GM21367 (cell line): Measurements from ENCODE around the gene PTGFRN.

ENCODE experiments used
- ATAC-seq: cut with Tn5 transposase; IDR thresholded peaks from one replicate; pipeline ENCODE4 v1.9.1; 2021; ENCODE audit not compliant: unreplicated experiment

The PTGFRN gene

GRCh38 chr1:116940814-116941599, 31.3 kb downstream of the PTGFRN start:
- no peak for ATAC-seq

DNA sequence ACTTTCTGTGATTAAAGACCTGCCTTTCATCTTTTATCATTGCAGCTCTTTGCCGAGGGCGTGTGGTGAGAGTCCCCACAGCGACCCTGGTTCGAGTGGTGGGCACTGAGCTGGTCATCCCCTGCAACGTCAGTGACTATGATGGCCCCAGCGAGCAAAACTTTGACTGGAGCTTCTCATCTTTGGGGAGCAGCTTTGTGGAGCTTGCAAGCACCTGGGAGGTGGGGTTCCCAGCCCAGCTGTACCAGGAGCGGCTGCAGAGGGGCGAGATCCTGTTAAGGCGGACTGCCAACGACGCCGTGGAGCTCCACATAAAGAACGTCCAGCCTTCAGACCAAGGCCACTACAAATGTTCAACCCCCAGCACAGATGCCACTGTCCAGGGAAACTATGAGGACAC, 32.0 kb downstream of the PTGFRN start:
- ATAC-seq = no peak

GRCh38 chr1:116942344-116942743, 32.6 kb downstream of the PTGFRN start:
- ATAC-seq = no peak

GRCh38 chr1:116943438-116943837, 33.7 kb downstream of the PTGFRN start:
- ATAC-seq = no peak

- ATAC-seq = no peak
These were observed 34.9 kb downstream of the PTGFRN start for GRCh38 chr1:116944613-116945012.

DNA sequence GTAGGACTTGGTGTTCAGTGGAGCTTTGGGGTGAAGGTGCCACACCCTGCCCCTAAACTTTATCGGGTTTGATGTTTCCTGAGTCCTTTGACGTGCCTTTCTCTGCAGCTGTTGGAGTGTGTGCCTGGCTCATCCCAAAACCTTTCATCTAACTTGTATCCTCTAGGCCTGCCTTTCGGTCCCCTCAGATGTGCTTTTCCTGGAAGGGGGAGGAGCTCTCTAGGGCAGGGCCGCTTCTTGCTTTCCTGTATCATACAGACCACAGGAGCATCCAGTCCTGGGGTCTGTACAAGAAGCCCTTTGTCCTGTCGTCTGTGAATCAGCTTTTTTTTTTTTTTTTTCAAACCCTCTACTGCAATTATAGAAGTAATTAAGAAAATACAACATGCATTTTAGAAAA, 35.7 kb downstream of the PTGFRN start:
- ATAC-seq = no peak

GRCh38 chr1:116945996-116946395, 36.3 kb downstream of the PTGFRN start:
- no peak for ATAC-seq

- ATAC-seq = no peak
These were observed 37.6 kb downstream of the PTGFRN start for GRCh38 chr1:116947092-116947860.

- ATAC-seq = no peak
These were observed 38.3 kb downstream of the PTGFRN start for GRCh38 chr1:116948046-116948445.

GRCh38 chr1:116948642-116949041, 38.9 kb downstream of the PTGFRN start:
- ATAC-seq = no peak

DNA sequence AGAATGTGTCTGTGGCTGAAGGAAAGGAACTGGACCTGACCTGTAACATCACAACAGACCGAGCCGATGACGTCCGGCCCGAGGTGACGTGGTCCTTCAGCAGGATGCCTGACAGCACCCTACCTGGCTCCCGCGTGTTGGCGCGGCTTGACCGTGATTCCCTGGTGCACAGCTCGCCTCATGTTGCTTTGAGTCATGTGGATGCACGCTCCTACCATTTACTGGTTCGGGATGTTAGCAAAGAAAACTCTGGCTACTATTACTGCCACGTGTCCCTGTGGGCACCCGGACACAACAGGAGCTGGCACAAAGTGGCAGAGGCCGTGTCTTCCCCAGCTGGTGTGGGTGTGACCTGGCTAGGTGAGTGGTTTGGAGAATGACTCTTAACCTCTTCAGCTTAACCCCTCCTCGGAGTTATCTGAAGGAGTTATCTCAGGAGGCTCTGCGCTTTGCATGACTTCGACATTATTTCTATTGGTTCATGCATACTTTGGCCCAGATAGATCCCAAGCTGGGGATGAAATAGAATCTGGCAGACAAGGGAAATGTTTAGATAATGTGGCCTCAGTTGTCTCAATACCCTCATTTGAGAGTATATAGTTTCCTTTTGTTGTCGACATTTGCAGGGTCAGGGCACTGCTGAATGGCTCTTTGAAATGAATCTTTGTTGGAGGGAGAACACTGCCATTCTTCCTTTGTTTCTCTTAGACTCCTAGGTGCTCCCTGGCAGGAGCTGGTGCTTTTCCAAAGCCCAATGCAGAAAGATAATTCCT, 39.7 kb downstream of the PTGFRN start:
- ATAC-seq = no peak

DNA sequence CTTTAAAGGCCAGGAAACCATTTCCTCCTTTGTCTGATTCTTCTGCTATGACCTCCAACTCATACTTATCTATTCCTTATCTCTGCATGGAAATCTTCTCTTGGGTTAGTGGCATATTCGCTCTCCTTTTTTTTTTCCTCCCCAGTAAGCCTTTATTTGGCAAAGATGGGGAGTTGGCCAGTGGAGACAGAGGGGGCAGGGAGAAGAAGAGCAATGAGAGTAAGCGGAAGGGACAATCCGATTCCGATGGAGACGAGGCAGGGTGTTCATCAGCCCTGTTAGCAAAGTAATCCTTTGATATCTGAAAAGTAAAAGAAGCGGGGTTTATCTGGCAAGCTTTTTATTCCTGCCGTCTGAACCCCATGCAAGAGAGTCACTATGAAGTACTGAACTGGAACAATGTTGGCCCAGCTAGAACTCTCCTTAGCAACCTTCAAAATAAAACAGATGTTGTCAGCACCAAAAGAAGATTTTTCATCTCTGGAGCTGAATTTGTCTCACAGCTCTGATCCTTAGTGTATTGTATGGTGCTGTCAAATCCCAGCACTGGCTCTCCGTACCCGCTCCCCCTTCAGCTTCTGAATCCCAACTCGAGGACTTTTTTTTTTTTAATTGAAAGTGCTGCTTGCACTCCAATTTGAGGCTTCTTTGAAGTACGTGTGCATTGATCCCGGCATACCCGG, 40.9 kb downstream of the PTGFRN start:
- no peak for ATAC-seq

- ATAC-seq = no peak
These were observed 41.7 kb downstream of the PTGFRN start for GRCh38 chr1:116951200-116951935.

DNA sequence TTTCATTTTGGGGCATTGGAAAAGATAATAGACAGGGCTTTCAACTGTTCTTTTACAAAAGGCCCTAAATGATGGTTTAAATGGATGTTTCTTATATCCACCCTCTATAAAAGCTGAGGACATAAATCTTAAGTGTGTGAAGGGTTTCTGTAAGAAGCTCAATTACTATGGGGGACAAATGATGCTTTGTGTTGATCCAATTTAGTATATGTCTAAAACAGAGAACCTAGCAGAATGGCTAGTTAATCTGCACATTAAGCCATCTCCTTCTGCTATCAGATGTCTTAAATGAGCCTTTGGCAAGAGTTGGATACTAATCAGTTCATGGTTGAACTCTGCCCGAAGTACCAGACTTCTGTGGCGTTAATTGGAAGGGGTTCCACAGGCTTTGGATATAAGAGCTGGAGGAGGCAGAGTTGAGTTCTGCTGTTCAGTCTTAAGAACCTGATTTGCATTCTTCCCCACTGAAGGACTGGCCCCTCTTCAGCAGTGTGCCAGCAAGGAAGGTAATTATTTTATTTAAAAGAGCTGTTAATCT, 43.1 kb downstream of the PTGFRN start:
- ATAC-seq = no peak

- ATAC-seq = no peak
These were observed 44.7 kb downstream of the PTGFRN start for GRCh38 chr1:116954440-116954839.

DNA sequence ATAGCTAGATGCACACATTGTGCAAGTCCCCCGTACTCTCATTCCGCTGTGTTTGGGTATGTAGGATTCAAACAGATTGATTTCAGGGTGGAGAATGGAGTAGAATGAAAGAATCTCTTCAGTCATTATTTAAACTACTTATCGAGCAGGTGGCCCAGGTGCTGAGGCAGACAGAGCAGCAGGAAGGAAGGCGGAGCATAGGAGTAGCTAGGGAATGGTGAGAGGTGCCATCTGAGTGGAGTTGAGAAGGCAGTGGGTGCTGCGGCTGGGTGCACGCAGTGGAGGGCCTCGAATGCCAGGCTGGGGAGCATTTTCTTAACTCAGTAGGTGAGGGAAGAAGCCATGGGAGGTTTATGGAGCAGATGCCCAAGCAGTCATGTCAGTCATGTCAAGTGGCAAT, 46.7 kb downstream of the PTGFRN start:
- no peak for ATAC-seq

DNA sequence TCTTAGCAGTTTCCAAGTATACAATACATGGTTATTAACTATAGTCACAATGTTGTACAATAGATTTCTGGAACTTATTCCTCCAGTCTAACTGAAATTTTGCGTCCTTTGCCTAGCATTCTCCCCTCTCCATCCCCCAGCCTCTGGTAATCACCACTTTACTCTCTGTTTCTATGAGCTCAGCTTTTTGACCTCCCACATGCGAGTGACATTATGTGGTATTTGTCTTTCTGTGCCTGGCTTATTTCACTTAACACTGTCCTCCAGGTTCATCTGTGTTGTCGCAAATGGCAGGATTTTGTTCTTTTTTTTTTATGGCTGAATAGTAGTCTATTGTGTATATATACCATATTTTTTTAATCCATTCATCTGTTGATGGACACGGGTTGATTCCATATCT, 47.9 kb downstream of the PTGFRN start:
- no peak for ATAC-seq

- ATAC-seq = no peak
These were observed 48.4 kb downstream of the PTGFRN start for GRCh38 chr1:116958110-116958509.

GRCh38 chr1:116958977-116959376, 49.3 kb downstream of the PTGFRN start:
- ATAC-seq = no peak

DNA sequence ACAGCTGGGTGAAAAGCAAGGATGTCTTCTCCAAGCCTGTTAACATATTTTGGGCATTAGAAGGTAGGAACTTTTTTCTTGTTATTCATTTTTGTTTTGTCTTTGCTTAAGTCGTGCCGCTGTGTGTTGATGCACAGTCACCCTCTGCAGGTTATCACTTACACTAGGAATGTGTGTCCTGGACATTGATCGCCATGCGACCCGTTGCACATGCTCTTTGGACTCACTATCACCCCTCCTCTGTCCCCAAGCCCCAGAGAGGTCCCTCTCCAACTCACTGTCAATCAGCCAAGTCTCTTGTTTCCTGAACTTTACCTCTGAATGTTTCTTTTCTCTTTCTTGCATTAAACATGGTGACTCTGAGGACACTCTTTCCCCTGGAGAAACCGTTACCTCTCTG, 51.9 kb downstream of the PTGFRN start:
- ATAC-seq = no peak
